GM21619 (cell line): ENCODE data around the gene MAPKAPK5.
A peak's percentile ranks its signal among the peaks of the same experiment; 100 is the strongest.
"Not testable (repeated sequence)": the region's sequence is repeated elsewhere in the genome, so short reads cannot be mapped to it uniquely, and the experiment has no call there.

Source experiments
- ATAC-seq: cut with Tn5 transposase; IDR thresholded peaks from one replicate; pipeline ENCODE4 v1.9.1; 2021; ENCODE audit not compliant: unreplicated experiment

MAPKAPK5 gene, protein sequence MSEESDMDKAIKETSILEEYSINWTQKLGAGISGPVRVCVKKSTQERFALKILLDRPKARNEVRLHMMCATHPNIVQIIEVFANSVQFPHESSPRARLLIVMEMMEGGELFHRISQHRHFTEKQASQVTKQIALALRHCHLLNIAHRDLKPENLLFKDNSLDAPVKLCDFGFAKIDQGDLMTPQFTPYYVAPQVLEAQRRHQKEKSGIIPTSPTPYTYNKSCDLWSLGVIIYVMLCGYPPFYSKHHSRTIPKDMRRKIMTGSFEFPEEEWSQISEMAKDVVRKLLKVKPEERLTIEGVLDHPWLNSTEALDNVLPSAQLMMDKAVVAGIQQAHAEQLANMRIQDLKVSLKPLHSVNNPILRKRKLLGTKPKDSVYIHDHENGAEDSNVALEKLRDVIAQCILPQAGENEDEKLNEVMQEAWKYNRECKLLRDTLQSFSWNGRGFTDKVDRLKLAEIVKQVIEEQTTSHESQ

DNA sequence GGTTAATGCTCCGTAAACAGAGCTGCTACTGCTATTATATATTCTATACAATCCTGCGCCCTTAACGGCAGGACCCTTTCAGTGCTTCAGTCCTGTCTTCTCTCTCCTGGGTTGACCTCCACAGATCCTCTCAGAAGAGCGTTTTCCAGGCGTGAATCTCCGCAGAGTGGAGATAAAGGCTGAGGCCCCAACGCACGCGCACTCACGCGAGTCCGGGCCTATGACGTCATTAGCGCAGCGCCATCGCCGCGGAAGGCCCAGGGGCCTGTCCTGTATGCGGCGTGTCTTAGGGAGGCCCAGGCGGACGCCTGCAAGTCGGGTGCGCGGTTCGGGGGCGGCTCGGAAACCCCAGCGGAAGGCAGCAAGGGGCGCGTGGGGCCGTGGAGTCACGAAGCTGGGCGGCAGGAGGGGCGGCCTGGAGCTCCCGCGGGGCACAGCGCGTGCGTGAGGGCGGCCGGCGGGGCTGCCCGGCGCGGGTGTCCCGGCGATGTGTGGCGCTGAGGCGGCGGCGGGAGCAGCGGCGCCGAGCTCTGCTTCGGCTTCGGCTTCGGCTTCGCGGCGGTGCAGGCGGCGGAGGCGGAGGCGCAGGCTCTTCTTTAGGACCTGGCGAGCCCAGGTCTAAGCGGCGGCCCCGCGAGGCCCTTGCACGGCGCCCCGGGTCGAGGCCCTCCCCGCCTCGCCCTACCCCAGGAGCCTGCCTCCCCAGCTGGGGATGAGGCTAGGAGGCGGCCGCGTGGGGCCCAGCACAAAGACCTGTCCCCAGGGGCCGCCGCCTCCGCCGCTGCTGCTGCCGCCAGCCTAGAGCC, at the start of gene MAPKAPK5:
TSS of gene MAPKAPK5 (plus strand) at position 479 of the 806 bp plus-strand sequence. CDS start 506 bp downstream, outside the sequence.
- ATAC-seq = peak; percentile 70

DNA sequence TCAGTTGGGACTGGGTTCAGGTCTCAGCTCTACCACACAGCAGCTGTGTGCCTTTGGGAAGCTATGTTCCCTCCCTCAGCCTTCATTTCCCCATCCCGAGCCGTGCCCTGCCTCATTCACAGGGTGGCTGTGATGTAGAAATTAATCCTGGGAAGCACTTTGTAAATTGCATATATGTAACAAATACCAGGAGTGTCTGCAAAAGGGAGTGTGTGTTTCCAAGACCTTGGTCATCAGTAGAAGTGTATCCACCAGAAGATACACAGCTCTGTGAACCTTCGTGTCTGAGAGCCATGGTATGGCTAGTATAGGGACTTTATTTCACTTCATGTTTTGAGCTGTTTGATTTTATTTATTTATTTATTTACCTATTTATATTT, 49.2 kb upstream of the MAPKAPK5 start:
- ATAC-seq = no peak

DNA sequence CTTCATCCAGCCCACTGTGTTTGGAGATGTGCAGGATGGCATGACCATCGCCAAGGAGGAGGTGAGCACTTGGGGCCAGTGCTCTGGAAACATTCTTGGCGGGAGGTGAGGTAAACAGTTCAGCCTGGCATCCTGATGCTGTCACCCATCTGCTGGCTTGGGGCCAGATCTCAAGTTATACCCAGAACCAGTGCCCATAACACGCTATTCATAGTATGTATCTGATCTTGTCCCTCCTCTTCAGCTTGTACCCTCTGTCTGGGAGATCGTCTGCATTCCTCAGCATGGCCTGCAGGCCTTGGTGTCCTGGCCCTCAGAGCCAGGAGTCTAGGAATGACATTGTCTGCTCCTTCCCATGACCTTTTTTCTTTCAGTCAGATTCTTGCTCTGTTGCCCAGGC, 43.8 kb upstream of the MAPKAPK5 start:
- no peak for ATAC-seq

DNA sequence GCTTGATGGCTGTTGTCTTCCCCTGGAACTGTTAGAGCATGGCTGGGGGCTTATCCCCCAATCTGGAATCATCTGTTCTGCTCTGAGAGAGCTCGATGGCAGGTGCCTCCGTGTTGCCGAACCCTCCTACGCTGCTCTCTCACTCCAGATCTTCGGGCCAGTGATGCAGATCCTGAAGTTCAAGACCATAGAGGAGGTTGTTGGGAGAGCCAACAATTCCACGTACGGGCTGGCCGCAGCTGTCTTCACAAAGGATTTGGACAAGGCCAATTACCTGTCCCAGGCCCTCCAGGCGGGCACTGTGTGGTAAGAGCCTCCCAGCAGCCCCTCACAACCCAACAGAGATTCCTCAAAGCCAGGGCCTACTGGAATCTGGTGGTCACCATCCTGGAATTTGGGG, 42.3 kb upstream of the MAPKAPK5 start:
- no peak for ATAC-seq

DNA sequence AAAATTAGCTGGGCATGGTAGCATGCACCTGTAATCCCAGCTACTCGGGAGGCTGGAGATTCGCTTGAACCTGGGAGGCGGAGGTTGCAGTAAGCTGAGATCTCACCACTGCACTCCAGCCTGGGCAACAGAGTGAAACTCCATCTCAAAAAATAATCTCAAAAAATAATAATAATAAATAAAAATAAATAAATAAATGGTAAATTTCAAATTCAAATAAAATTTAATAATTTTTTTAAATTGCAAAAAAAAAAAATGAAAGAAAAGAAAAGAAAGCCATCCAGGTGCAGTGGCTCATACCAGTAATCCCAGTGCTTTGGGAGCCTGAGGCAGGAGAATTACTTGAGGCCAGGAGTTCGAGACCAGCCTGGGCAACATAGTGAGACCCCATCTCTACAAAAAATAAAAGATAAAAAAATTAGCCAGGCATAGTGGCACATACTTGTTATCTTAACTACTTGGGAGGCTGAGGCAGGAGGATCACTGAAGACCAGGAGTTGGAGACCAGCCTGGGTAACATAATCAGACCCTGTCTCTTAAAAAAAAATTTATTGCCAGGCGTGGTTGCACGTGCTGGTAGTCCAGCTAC, 38.9 kb upstream of the MAPKAPK5 start:
- no peak for ATAC-seq

DNA sequence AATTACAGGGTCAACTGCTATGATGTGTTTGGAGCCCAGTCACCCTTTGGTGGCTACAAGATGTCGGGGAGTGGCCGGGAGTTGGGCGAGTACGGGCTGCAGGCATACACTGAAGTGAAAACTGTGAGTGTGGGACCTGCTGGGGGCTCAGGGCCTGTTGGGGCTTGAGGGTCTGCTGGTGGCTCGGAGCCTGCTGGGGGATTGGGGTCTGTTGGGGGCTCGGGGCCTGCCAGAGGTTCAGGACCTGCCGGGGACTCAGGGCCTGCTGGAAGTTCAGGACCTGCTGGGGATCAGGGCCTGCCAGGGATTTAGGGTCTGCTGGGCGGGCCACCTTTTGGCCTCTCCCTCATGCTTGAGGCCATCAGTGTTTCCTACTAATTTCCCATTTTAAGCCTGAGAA, 38.2 kb upstream of the MAPKAPK5 start:
- no peak for ATAC-seq

DNA sequence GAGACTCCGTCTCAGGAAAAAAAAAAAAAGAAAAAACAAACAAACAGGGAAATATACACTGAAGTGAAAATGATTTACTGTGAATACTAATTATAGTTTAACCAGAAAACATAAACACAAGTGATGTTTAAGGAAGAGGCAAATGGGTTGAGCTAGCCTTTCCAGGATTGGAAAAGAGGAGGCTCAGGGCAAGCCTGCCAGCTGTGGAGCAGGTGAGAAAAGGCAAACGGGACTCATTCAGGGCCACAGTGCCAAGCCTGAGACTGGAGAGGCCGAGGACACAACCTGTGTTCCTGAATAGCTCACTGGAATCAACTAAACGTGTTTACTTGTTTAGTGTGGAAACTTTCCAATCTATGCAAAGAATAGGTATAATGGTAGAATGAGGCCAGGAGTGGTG, 35.7 kb upstream of the MAPKAPK5 start:
- no peak for ATAC-seq

DNA sequence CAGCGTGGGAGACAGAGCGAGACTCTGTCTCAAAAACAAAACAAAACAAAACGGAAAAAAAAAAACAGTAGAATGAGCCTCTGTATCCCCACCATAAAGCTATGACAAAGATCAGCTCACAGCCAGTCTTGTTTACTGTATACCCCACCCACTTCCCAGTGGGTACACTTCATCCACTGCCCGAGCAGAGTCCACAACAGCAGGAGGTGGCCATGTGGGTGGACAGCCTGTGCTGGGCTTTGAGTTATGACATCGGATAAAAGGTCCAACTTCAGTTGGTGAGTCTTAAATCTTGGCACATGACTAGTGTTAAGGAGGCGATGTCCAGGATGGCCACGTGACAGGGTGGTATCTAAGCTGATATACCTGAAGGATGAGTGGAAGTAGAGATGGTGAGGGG, 34.8 kb upstream of the MAPKAPK5 start:
- no peak for ATAC-seq

DNA sequence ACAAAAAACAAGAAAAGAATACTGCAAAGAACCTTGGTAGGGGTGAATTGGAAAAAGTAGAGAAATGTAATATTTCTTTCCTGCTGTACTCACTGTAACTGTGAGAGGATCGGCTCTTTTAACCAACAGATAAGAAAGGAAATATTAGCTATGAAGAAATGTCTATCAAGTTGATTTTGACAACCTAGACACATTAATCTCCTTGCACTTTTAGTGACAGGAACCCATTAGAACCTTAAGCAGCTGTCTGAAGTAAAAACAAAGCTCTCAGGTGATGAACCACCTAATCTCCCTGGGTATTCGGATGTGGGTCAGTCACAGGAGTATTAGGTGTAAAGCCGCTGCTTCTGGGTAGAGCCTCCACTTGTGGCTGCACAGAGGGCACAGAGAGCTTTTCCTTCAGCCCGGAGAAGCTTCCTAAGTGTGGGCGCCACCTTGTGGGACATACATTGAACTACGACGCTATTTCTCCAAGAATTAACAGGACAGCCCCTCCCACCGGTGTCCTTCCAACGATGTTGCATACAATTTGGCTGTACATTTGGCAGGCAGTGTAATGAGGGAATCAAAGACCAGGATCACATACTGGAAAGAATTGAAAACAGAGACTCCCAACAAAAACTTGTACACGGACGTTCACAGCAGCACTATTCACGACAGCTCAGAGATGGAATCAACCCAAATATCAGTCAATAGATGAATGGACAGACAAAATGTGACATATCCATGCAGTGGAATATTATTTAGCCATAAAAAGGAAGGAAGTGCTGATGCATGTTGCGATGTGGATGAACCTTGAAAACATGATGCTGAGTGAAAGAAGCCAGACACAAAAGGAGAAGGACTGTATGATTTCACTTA, 28.9 kb upstream of the MAPKAPK5 start:
- peak; percentile 51 for ATAC-seq

DNA sequence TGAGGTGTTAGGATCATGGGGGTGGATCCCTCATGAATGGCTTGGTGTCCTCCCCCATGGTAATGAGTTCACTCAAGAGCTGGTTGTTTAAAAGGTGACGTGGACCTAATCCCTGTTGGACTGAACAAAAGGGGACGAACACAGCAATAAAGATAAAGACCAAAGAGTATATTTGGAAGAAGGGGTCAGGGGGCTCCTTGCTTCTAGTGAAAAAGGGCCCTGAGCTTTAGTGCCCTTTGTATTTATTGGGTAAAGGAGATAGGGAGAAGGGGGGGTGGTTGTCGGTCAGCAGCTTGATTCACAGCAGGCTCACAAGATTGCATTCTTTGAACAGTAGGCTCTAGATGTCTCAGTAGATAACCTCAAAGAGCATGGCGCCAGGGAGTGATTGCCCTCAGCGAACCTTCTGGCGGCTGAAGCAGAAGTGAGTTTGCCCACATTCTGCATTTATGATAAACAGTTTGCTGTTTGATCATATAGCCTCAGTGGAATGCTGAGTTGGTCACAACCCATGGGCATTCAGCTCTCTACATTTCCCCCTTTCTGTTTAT, 25.9 kb upstream of the MAPKAPK5 start:
- ATAC-seq = no peak

DNA sequence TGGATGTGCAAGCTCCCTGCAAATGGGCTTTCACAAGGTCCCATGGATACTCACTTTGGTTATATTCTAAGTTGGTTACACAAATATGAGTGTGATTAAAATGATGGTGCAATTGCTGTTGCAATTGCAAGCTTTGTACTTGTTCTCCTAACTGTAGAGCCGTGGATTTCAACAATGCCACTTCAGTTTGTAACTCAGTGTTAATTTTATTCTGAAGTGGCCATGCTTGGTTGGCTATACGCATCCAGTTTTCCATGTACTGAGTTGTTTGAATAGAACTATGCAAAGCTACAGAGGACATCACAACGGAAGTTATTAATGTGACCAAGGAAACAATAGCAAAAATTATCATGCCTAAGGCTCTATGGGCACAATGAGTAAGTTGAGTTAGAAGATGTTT, 25.1 kb upstream of the MAPKAPK5 start:
- not testable (repeated sequence) for ATAC-seq

DNA sequence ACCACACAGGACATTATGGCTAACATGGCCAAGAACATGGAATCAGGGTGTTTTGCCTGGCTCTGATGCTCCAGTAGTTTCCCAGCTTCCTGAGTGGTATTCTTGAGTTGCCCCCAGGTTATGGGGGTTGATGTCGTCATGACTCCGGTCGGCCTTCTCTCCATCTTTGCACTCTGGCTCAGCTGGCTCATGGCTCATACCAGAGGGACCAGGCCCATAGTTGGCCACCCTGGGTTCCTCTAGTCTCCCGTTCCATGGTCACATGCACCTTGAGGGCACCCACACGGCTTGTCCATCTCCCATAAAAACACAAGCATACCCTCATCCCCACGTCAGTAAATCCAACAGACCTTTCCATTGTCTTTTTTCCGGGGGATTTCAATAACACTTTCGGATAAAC, 23.7 kb upstream of the MAPKAPK5 start:
- ATAC-seq = no peak

DNA sequence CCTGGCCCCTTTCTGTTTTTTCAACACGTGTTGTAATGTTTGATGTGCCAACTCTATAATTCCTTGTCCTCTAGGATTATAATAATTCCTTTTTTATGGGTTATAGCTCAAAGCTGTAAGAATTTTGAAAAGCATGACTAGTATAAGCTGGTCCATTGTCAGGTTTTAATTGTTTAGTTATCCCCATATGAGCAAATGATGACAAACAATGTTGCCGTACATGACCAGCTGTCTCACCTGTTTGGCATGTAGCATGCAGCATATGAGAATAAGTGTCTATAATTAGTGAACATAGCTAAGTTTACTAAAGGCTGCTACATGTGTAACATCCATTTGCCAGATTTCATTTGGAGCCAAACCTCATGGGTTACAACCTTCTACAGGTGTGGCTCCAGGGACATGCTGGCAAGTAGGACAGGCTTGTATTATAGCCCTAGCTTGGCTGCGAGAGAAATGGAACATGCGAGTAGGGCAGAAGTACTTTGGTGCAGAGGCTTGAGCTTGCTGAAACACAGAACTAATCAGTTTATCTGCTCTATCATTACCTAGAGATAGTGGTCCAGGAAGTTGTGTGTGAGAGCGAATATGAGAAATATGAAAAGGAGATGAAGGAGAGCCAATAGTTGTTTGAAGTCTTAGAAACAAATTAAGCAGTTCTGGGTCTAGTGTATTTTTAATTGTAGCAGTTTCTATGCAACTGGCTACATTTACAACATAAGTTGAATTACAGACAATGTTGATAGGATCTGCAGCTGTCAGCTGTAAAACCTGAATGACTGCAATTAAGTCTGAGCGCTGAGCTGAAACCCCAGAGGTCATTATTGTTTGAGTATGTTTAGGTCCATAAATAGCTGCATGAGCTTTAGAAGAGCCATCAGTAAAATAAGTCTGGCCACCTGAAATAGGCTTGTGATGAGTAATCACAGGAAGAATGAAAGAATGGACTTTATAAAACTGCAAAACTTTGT, 22.6 kb upstream of the MAPKAPK5 start:
- ATAC-seq = no peak

DNA sequence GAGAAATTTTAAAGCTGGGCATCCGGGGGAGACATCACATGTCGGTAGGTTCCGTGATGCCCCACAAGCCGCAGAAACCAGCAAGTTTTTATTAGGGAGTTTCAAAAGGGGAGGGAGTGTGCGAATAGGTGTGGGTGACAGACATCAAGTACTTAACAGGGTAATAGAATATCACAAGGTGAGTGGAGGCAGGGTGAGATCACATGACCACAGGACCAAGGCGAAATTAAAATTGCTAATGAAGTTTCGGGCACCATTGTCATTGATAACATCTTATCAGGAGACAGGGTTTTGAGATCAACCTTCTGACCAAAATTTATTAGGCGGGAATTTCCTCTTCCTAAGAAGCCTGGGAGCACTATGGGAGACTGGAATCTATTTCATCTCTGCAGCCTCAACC, 21.2 kb upstream of the MAPKAPK5 start:
- ATAC-seq = not testable (repeated sequence)

DNA sequence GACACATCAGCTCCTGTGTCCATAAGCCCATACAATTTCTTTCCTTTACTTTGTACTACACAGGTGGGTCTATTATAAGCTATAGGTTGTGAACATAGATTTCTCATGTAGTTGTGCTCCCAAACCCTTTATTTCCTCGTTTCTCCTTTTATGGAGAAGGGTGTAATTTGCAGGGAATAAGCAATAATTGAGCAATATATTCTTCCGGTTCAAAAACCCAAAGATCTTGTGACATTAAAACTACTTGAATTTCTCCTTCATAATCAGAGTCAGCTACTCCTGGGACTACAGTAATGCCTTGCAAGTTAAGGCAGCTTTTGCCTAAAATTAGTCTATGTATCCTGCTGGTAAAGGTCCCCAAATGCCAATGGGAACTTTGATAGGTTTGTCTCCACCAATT, 19.1 kb upstream of the MAPKAPK5 start:
- ATAC-seq = no peak

DNA sequence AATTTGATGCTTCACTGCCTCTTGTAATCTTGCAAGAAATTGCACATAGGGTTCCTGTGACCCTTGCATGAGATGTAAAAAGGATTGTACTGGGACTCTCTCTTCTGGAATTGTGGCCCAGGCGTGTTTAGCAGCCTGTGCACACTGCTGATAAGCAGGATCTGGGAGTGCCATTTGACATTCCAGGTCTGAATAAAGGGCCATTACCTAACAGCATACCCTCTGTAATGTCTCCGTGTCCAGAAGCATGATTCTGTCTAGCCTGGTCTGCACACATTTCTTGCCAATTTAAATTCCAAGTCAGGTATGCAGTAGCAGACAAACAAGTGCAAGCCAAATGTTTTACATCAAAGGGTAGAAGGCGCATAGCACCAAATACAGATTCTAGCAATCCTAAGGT, 18.1 kb upstream of the MAPKAPK5 start:
- no peak for ATAC-seq

DNA sequence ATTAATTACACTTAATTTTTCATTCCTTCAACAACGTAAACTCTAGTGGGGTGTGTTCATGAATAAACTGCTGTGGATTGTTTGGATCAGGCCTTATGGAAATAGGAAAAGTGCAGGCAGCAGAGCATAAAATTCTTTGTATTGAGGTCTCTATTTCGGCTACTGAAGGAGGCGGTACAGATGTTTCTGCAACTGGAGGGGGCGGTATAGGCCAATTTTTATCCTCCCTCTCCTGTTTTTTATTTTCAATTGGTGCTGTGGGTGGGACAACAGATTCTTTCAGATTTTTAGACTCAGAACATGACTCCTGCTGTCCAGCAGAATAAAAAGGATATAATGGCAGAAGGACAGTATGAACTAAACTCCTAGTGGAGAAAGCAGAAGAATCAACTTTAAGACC, 17.7 kb upstream of the MAPKAPK5 start:
- not testable (repeated sequence) for ATAC-seq

DNA sequence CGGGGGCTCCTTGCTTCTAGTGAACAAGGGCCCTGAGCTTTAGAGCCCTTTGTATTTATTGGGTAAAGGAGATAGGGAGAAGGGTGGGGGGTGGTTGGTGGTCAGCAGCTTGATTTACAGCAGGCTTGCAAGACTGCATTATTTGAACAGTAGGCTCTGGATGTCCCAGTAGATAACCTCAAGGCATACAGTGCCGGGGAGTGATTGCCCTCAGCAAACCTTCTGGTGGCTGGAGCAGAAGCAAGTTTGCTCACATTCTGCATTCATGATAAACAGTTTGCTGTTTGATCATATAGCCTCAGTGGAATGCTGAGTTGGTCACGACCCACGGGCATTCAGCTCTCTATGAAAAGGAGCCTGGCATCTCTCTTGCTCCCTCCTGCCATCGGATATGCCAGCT, 16.5 kb upstream of the MAPKAPK5 start:
- no peak for ATAC-seq

DNA sequence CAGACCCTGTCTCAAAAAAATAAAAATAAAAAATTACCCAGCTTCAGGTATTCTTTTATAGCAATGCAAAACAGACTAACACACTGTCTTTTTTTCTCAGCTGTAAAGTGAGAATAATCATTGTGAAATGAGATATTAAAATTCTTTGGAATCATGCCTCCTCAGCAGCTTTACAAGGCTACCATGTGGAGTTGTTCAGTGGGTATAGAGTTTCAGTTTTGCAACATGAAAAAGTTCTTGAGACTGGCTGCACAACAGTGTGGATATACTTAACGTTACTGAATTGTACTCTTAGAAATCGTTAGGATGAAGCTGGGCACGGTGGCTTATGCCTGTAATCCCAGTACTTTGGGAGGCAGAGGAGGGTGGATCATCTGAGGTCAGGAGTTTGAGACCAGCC, 15.7 kb upstream of the MAPKAPK5 start:
- no peak for ATAC-seq
